GM19238 (cell line): ENCODE measurements around the gene PGS1.

ENCODE experiments used
- DNase-seq: peaks from one replicate; pipeline ENCODE4 v3.0.0; 2011; ENCODE audit warnings: low spot score; ENCODE audit not compliant: insufficient read length

PGS1 gene

DNA sequence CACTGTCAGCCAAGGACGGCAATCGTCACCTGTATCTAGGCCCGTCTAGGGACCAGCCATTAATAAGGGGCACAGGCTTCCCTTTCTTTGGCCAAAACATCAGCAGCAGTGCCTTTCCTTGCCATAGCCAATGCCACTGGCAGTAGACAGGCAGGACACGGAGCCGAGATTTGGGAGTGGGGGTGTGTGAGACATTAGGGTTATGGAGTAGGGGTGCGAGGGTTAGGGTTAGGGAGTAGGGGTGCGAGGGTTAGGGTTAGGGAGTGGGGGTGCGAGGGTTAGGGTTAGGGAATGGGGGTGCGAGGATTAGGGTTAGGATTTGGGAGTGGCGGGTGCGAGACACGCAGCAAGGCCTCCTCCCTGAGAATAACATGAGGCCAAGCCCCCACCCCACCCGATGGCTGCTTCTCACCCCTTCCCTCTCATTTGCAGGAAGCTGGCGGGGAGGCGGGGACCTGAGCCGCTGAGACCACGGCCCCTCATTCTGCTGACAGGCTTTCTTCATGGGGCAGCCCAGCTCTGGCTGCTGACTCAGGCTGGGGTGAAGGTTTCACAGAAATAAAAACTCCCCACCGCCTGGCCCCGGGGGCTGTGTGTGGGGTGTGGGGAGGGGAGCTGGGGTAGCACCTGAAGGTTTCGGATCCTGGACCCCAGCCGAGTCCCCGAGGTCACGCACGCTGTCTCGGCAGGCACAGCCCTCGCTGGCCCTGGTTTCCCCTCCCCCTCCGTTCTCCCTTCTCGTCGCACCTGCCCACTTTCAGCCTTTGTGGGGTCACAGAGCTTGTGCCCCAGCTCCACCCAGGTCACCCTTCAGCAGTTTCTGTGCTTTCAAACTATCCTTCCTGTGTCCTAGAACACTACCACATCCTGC lies 93.8 kb downstream of the PGS1 start:
- peak; percentile 48 for DNase-seq

DNA sequence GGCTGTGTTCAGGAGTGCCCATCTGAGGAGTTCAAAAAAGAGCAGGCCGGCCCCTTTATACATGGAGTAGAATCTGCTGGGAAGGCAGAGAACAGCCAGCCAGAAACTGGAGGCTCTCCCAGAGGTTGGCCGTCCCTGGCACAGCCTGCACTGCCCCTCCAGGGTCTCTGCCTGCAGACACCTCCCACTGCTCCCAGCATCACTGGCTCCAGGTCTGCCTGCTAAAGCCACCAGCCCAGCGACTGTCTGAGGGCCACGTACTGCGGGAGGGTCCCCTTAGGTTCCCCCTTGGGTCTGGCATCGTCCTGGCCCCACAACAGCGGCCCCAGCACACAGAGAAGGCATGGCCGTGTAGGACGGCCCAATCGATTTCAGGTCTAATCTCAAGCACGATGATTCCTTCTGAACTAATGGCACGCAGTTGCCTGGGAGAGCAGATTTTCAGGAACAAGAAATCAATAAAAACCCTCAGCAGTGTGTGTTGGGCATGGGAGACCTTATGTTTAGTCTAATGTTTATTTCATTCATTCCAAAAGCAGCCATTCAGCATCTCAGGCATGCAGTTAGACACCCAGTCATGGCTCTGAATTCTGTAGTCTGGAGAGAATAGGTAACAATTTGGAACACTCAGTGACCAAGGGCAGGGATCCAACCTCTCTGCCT lies 95.6 kb downstream of the PGS1 start:
- no peak for DNase-seq
